Uterus (tissue), 4 donors: Measurements from ENCODE around the gene LGI2. TPM values are rescaled to one million over a fixed set of nuclear protein-coding genes. Genes with fewer than 3 reads are reported as not detected.

Experiments used
- DNase-seq, 2 donors: peaks; one replicate each; pipeline ENCODE4 v3.0.0-alpha.2; 2019 to 2020
- H3K27ac ChIP-seq, 2 donors: fragments of 200-600 bp; sonication (generic); 1 replicate in 1 of 2; 2 replicates in 1 of 2; pipeline ENCODE4 v1.5.1; 2016 to 2018
- H3K27me3 ChIP-seq, 2 donors: fragments of 200-600 bp; sonication (generic); one replicate each; pipeline ENCODE4 v1.5.1; 2018 to 2019; ENCODE audit warnings: control low read depth in 1 of 2
- H3K36me3 ChIP-seq, 2 donors: fragments of 200-600 bp; sonication (generic); one replicate each; pipeline ENCODE4 v1.5.1; 2019; ENCODE audit warnings: control low read depth in 1 of 2
- H3K4me1 ChIP-seq, 2 donors: fragments of 200-600 bp; sonication (generic); one replicate each; pipeline ENCODE4 v1.5.1; 2018 to 2019; ENCODE audit warnings: control low read depth in 1 of 2
- H3K4me3 ChIP-seq, 2 donors: fragments of 200-600 bp; sonication (generic); 1 replicate in 1 of 2; 2 replicates in 1 of 2; pipeline ENCODE4 v1.5.1; 2018 to 2019; ENCODE audit warnings: mild to moderate bottlenecking in 1 of 2
- H3K9me3 ChIP-seq, 2 donors: fragments of 200-600 bp; sonication (generic); one replicate each; pipeline ENCODE4 v1.5.1; 2019; ENCODE audit warnings: control low read depth in 1 of 2
- POLR2A ChIP-seq, 2 donors: fragments of 450-650 bp; IDR thresholded peaks; one replicate each; pipeline ENCODE4 v1.6.1; 2016; ENCODE audit warnings: antibody characterized with exemption in 2 of 2, mild to moderate bottlenecking in 1 of 2, moderate library complexity in 1 of 2
- intact Hi-C: fragments of 100-400 bp; cut with DNase I; formaldehyde crosslinking; loops from one replicate; pipeline ENCODE4 v1.15.1; 2023; ENCODE audit warnings: low total_unique reads
- total RNA-seq, 4 donors: library from RNA; depleted of rRNA in 3 of 4; stranded (reverse); fragments of >200 nt in 3 of 4; gene quantifications; one replicate each; pipeline versions ENCODE4 v1.1.0 to v1.2.4, GENCODE V29; 2014 to 2023
- TF ChIP-seq, protein P1 (sequence below), 4 experiments: fragments of 200-600 bp in 2 of 4; fragments of 450-650 bp in 2 of 4; sonication (generic) in 2 of 4; IDR thresholded peaks; one replicate each; pipeline ENCODE4 v1.5.1; 2016 to 2019; ENCODE audit warnings: antibody characterized with exemption in 4 of 4, mild to moderate bottlenecking in 2 of 4, moderate library complexity in 1 of 4
- donor health status: DM: yes; HTN: yes; CAD: no.

LGI2 gene
- total RNA-seq, 4 donors from 2014 or later, result 2.3 to 23.7 (median 14.0) TPM

DNA sequence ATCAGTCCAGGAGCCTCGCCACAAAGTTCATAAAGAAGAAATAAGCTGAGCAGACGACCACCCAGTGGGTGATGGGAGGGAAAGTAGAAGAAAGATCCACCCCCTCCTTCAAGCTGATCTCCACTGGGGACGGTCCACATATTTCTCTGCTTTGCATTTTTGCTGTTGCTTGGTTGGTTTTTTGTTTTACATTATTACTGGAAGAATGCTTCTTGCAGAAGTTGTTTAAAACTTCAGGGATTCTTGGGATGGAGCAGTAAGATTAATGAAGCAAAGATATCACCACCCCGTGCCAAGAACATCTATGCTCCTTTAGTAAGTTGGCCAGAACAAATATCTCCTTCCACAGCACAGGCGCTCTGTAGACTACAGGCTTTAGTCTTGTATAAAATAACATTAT, 30.1 kb downstream of the LGI2 start:
- peaks cover 0 to 7% of the 10 kb centered on the region in 2 donors for H3K4me1 ChIP-seq
- no peaks in the 10 kb centered on the region for H3K27me3 ChIP-seq
- intact Hi-C loops, result no loop called here
- H3K9me3 ChIP-seq, result no peaks in the 10 kb centered on the region
- TF ChIP-seq, protein P1, sequence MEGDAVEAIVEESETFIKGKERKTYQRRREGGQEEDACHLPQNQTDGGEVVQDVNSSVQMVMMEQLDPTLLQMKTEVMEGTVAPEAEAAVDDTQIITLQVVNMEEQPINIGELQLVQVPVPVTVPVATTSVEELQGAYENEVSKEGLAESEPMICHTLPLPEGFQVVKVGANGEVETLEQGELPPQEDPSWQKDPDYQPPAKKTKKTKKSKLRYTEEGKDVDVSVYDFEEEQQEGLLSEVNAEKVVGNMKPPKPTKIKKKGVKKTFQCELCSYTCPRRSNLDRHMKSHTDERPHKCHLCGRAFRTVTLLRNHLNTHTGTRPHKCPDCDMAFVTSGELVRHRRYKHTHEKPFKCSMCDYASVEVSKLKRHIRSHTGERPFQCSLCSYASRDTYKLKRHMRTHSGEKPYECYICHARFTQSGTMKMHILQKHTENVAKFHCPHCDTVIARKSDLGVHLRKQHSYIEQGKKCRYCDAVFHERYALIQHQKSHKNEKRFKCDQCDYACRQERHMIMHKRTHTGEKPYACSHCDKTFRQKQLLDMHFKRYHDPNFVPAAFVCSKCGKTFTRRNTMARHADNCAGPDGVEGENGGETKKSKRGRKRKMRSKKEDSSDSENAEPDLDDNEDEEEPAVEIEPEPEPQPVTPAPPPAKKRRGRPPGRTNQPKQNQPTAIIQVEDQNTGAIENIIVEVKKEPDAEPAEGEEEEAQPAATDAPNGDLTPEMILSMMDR (IDR thresholded peaks at IDR 0.05), result no peak
- no peak for TF ChIP-seq POLR2A (IDR thresholded peaks at IDR 0.05)
- H3K27ac ChIP-seq, result peak overlapping the region; percentile 11 to 72
- DNase-seq, result no peak
- H3K36me3 ChIP-seq, result no peaks in the 10 kb centered on the region
- no peak overlapping the region for H3K4me3 ChIP-seq

DNA sequence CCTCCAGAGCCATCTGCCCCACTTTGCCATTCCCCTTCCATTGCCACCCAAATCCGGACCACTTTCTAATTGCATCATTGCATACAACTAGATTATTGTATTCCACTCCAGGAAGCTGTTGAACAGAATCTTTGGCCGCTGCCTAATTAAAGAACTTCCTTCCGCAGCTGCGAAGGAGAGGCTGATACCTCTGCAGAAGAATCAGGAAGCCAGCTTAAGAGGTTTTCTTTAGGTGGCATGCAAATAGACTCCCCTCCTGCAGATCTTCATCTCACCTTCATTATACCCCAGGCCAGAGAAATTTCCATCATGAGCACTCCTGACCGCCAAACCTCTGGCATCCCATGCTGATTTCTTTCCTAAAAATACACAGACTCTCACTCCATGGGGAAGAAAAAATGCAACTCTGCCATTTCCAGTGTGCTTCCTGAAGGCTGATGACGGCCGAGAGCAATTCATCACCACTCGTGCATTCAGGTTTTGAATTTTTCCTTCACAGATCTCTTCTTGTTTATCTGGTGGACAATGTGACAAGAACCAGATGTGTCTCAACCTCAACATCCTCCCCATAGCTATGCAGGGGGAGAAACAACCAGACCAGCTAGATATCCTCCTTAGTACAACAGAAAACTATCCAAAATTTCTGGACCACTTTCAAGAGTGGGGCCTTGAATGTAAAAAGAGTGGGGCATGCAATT, 31.2 kb downstream of the LGI2 start:
- Histone ChIP-seq H3K9me3 (no peaks in the 10 kb centered on the region), H3K36me3 (no peaks in the 10 kb centered on the region), H3K4me1 (peaks cover 0 to 7% of the 10 kb centered on the region in 2 donors), H3K27me3 (no peaks in the 10 kb centered on the region), H3K4me3 (no peak overlapping the region), H3K27ac (peak overlapping the region; percentile 41 to 72)
- DNase-seq, result peak in 1 of 2 donors; percentile 29
- intact Hi-C loops, result no loop called here
- TF ChIP-seq, protein P1 (IDR thresholded peaks at IDR 0.05), result no peak
- TF ChIP-seq POLR2A (IDR thresholded peaks at IDR 0.05), result no peak

DNA sequence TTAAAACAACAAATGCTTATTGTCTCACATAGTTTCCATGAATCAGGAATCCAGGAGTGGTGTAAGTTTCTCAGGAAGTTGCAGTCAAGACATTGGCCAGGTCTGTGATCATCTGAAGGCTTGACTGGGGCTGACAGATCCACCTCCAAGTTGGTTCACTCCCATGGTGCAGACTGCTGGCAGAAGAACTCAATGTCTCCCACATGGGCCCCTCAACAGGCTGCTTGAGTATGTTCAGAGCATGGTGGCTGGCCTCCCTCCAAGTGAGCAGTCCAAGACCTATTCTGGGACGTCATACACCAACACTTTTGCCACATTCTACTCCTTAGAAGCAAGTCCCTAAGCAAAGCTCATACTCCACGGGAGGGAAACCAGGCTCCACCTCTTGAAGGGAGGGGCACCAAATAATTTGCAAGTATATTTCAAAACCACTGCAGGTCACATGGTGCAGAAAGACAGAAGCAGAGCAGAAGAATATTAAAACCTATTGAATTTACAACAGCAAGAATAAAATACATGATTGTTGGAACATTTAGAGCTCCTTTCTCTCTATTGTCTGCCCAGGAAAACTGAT, 35.3 kb downstream of the LGI2 start:
- intact Hi-C loops, result no loop called here
- no peaks in the 10 kb centered on the region for H3K27me3 ChIP-seq
- TF ChIP-seq, protein P1 (IDR thresholded peaks at IDR 0.05), result no peak
- no peak for TF ChIP-seq POLR2A (IDR thresholded peaks at IDR 0.05)
- DNase-seq, result no peak
- H3K36me3 ChIP-seq, result no peaks in the 10 kb centered on the region
- H3K27ac ChIP-seq, result no peak overlapping the region
- no peak overlapping the region for H3K4me3 ChIP-seq
- H3K9me3 ChIP-seq, result no peaks in the 10 kb centered on the region
- H3K4me1 ChIP-seq, result peaks cover 0 to 9% of the 10 kb centered on the region in 2 donors

DNA sequence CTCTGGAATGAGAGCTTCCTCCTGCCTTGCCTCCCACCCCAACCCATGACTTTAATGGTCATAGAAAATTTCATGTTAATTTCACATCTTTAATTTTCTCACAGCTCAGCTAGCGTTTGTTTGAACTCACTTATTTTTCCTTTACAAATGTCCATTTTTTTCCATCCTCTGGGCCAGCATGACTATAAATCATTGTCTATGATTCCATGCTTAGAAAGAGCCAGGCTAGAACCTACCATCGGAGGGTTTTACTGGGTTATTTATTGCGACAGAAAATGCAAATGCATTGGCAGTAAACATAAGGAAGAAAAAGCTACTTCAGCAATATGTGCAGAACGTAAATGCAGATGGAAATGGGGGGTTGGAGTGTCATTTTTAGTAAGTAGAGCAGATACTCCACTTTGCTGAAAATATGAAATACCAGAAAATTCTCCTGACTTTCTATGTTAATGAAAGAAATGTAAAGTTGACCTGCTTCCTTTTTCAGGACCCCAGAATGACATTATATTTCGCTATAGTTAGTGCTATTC, 37.1 kb downstream of the LGI2 start:
- Histone ChIP-seq H3K9me3 (no peaks in the 10 kb centered on the region), H3K4me3 (no peak overlapping the region), H3K27ac (peak overlapping the region in 1 of 2 donors; percentile 9), H3K27me3 (no peaks in the 10 kb centered on the region), H3K36me3 (no peaks in the 10 kb centered on the region), H3K4me1 (peaks cover 0 to 4% of the 10 kb centered on the region in 2 donors)
- TF ChIP-seq, protein P1 (IDR thresholded peaks at IDR 0.05), result no peak
- TF ChIP-seq POLR2A (IDR thresholded peaks at IDR 0.05), result no peak
- DNase-seq, result no peak
- intact Hi-C loops, result no loop called here

DNA sequence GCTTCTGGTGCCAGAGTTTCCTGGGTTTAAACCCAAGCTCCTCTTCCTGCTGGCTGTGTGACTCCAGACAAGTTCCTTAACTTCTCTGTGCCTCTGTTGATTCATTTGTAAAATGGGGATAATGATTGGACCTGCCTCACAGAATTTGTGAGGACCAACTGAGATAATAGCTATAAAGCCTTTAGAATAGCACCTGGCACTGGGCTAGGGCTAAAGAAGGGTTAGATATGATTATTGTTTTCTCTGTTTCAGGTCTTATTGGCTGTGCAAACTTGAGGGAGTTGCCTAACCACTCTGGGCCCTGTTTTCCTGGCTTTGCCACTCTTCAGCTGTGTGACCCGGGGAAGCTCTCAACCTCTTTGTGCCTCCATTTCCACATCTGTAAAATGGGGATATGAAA, 37.8 kb downstream of the LGI2 start:
- TF ChIP-seq, protein P1 (IDR thresholded peaks at IDR 0.05), result no peak
- TF ChIP-seq POLR2A (IDR thresholded peaks at IDR 0.05), result no peak
- Histone ChIP-seq H3K36me3 (no peaks in the 10 kb centered on the region), H3K27ac (peak overlapping the region in 1 of 2 donors; percentile 9), H3K4me1 (peaks cover 0 to 4% of the 10 kb centered on the region in 2 donors), H3K27me3 (no peaks in the 10 kb centered on the region), H3K9me3 (no peaks in the 10 kb centered on the region), H3K4me3 (no peak overlapping the region)
- no peak for DNase-seq
- intact Hi-C loops, result no loop called here
